ENCODE measurements around the gene APOBEC3C. TPM values are rescaled to one million over a fixed set of nuclear protein-coding genes. Genes with fewer than 3 reads are reported as not detected.

The APOBEC3C gene
- total RNA-seq, 1 donor from 2014 or later, result 22.3 TPM

- H3K27me3 Mint-ChIP-seq (ENCODE audit: low read depth), result peaks cover 41% of the 10 kb centered on the region
- H3K36me3 Mint-ChIP-seq (ENCODE audit: low read depth), result peaks cover 2% of the 10 kb centered on the region
- no peak overlapping the region for H3K4me3 Mint-ChIP-seq (ENCODE audit: unreplicated experiment)
- TF ChIP-seq, protein P1, sequence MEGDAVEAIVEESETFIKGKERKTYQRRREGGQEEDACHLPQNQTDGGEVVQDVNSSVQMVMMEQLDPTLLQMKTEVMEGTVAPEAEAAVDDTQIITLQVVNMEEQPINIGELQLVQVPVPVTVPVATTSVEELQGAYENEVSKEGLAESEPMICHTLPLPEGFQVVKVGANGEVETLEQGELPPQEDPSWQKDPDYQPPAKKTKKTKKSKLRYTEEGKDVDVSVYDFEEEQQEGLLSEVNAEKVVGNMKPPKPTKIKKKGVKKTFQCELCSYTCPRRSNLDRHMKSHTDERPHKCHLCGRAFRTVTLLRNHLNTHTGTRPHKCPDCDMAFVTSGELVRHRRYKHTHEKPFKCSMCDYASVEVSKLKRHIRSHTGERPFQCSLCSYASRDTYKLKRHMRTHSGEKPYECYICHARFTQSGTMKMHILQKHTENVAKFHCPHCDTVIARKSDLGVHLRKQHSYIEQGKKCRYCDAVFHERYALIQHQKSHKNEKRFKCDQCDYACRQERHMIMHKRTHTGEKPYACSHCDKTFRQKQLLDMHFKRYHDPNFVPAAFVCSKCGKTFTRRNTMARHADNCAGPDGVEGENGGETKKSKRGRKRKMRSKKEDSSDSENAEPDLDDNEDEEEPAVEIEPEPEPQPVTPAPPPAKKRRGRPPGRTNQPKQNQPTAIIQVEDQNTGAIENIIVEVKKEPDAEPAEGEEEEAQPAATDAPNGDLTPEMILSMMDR (IDR thresholded peaks at IDR 0.05), result no peak
- peak; percentile 79 for DNase-seq (ENCODE audit: low spot score)
- H3K4me1 Mint-ChIP-seq (ENCODE audit: low read depth), result no peaks in the 10 kb centered on the region
- no peak overlapping the region for H3K27ac Mint-ChIP-seq (ENCODE audit: unreplicated experiment)
- no peaks in the 10 kb centered on the region for H3K9me3 Mint-ChIP-seq (ENCODE audit: low read depth)
Observed at GRCh38 chr22:38966942-38967341, 47.1 kb upstream of the APOBEC3C start.

- no peak overlapping the region for H3K27ac Mint-ChIP-seq (ENCODE audit: unreplicated experiment)
- TF ChIP-seq, protein P1 (IDR thresholded peaks at IDR 0.05), result no peak
- peaks cover 2% of the 10 kb centered on the region for H3K36me3 Mint-ChIP-seq (ENCODE audit: low read depth)
- no peak overlapping the region for H3K4me3 Mint-ChIP-seq (ENCODE audit: unreplicated experiment)
- H3K9me3 Mint-ChIP-seq (ENCODE audit: low read depth), result no peaks in the 10 kb centered on the region
- peaks cover 44% of the 10 kb centered on the region for H3K27me3 Mint-ChIP-seq (ENCODE audit: low read depth)
- no peaks in the 10 kb centered on the region for H3K4me1 Mint-ChIP-seq (ENCODE audit: low read depth)
- peak; percentile 60 for DNase-seq (ENCODE audit: low spot score)
Observed at GRCh38 chr22:38967451-38968450, 46.3 kb upstream of the APOBEC3C start.

DNA sequence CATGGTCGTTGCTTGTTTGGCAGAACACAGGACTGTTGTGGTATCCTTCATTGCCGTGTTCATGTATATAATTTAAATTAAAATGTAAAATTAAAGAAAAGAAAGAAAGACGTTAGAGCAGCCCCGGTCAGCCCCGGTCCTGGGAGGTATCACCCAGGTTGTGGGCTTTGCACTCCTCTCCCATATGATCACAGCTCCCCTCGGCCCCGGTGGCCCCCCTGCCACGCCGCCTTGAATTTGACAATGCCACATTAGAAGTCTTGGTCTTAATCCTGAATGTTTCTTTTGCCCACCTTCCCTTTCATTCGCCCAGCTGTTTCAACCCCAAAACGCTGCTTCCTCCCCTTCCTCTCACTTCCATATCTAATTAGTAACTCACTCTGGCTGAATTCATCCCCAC, 45.3 kb upstream of the APOBEC3C start:
- TF ChIP-seq, protein P1 (IDR thresholded peaks at IDR 0.05), result no peak
- Mint-ChIP-seq H3K36me3 (ENCODE audit: low read depth) (peaks cover 2% of the 10 kb centered on the region), H3K4me3 (ENCODE audit: unreplicated experiment) (no peak overlapping the region), H3K4me1 (ENCODE audit: low read depth) (no peaks in the 10 kb centered on the region), H3K27me3 (ENCODE audit: low read depth) (peaks cover 45% of the 10 kb centered on the region), H3K27ac (ENCODE audit: unreplicated experiment) (no peak overlapping the region), H3K9me3 (ENCODE audit: low read depth) (no peaks in the 10 kb centered on the region)
- DNase-seq (ENCODE audit: low spot score), result peak; percentile 64

- Mint-ChIP-seq H3K9me3 (ENCODE audit: low read depth) (no peaks in the 10 kb centered on the region), H3K27ac (ENCODE audit: unreplicated experiment) (no peak overlapping the region)
Observed at GRCh38 chr22:38970551-38970950, 43.5 kb upstream of the APOBEC3C start.

DNA sequence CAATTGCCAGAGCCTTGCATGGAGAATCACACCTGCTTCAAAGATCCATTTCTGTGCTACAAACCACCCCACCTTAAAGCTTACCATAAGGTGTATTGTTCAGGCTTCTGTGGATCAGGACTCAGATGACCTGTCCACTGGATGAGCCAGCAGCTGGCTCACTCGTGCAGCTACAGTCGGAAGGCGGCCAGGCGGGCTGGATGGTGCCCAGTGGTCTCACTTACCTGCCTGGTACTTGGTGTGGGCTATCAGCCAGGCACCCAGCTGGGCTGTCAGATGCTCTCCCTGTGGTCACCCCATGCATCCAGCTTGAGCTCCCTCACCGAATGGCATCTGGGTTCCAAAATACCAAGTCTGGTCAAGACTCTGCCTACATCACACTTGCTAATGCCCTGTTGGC, 42.9 kb upstream of the APOBEC3C start:
- Mint-ChIP-seq H3K27ac (ENCODE audit: unreplicated experiment) (no peak overlapping the region), H3K27me3 (ENCODE audit: low read depth) (peaks cover 40% of the 10 kb centered on the region)
- TF ChIP-seq, protein P1 (IDR thresholded peaks at IDR 0.05), result no peak

More at GRCh38 chr22:38970551-38970950, 43.5 kb upstream of the APOBEC3C start:
- no peak overlapping the region for H3K4me3 Mint-ChIP-seq (ENCODE audit: unreplicated experiment)
- no peaks in the 10 kb centered on the region for H3K4me1 Mint-ChIP-seq (ENCODE audit: low read depth)
- peaks cover 2% of the 10 kb centered on the region for H3K36me3 Mint-ChIP-seq (ENCODE audit: low read depth)
- TF ChIP-seq, protein P1 (IDR thresholded peaks at IDR 0.05), result no peak
- H3K27me3 Mint-ChIP-seq (ENCODE audit: low read depth), result peaks cover 45% of the 10 kb centered on the region
- no peak for DNase-seq (ENCODE audit: low spot score)

More for the DNA sequence above, 42.9 kb upstream of the APOBEC3C start:
- H3K36me3 Mint-ChIP-seq (ENCODE audit: low read depth), result peaks cover 2% of the 10 kb centered on the region
- DNase-seq (ENCODE audit: low spot score), result peak; percentile 79
- no peak overlapping the region for H3K4me3 Mint-ChIP-seq (ENCODE audit: unreplicated experiment)
- H3K9me3 Mint-ChIP-seq (ENCODE audit: low read depth), result peaks cover 2% of the 10 kb centered on the region
- no peaks in the 10 kb centered on the region for H3K4me1 Mint-ChIP-seq (ENCODE audit: low read depth)

All from chondrocyte (in vitro differentiated cells).